Measurements from ENCODE around the gene DNASE2. TPM values are rescaled to one million over a fixed set of nuclear protein-coding genes. Genes with fewer than 3 reads are reported as not detected.

The DNASE2 gene
- total RNA-seq, 1 donor from 2014 or later: 14.1 TPM

GRCh38 chr19:12833418-12833737 is 47.9 kb downstream of the DNASE2 start:
- no peak for DNase-seq

- DNase-seq: no peak
Observed at GRCh38 chr19:12828494-12828893, 52.8 kb downstream of the DNASE2 start.

GRCh38 chr19:12825254-12826131 is 55.8 kb downstream of the DNASE2 start:
- no peak for DNase-seq

Small RNA genes within 50 kb of the gene (small RNA-seq; reads per million reads assigned to genes)
- gene MIR5695 (ENCODE audit: low replicate concordance) (0.47 reads per million, percentile 58 among the genes with 10 or more reads in this experiment), gene MIR6794 (ENCODE audit: low replicate concordance) (not detected)

Other genes starting within 250 kb of the DNASE2 start
- gene MAN2B1, start 214.7 kb downstream of the DNASE2 start, total RNA-seq: 29.9 TPM
- 4.6 TPM for gene WDR83, start 214.6 kb downstream of the DNASE2 start, total RNA-seq
- gene DHPS, start 199.6 kb downstream of the DNASE2 start, total RNA-seq: 42.4 TPM
- not detected for gene GNG14, start 193.5 kb downstream of the DNASE2 start, total RNA-seq
- 3.5 TPM for gene FBXW9, start 184.8 kb downstream of the DNASE2 start, total RNA-seq
- 31.6 TPM for gene TNPO2, start 157.5 kb downstream of the DNASE2 start, total RNA-seq
- gene TRIR, start 146.8 kb downstream of the DNASE2 start, total RNA-seq: 98.1 TPM
- 36.6 TPM for gene GET3, start 144.0 kb downstream of the DNASE2 start, total RNA-seq
- 0.99 TPM for gene BEST2, start 129.7 kb downstream of the DNASE2 start, total RNA-seq
- gene HOOK2, start 105.9 kb downstream of the DNASE2 start, total RNA-seq: 31.8 TPM
- gene JUNB, start 90.0 kb downstream of the DNASE2 start, total RNA-seq: 151 TPM
- gene PRDX2, start 79.6 kb downstream of the DNASE2 start, total RNA-seq: 164 TPM
- 0.39 TPM for gene THSD8, start 79.4 kb downstream of the DNASE2 start, total RNA-seq
- gene RNASEH2A, start 74.9 kb downstream of the DNASE2 start, total RNA-seq: 7.2 TPM
- not detected for gene RTBDN, start 46.9 kb downstream of the DNASE2 start, total RNA-seq
- gene MAST1, start 42.9 kb downstream of the DNASE2 start, total RNA-seq: 0.49 TPM
- gene KLF1, start 5.8 kb upstream of the DNASE2 start, total RNA-seq: 1.7 TPM
- 20.4 TPM for gene GCDH, start 9.7 kb upstream of the DNASE2 start, total RNA-seq
- gene SYCE2, start 37.8 kb upstream of the DNASE2 start, total RNA-seq: 0.39 TPM
- gene FARSA, start 52.3 kb upstream of the DNASE2 start, total RNA-seq: 21.6 TPM
- 401 TPM for gene CALR, start 57.2 kb upstream of the DNASE2 start, total RNA-seq
- 42.5 TPM for gene RAD23A, start 64.4 kb upstream of the DNASE2 start, total RNA-seq
- gene GADD45GIP1, start 75.8 kb upstream of the DNASE2 start, total RNA-seq: 13.9 TPM
- gene DAND5, start 88.1 kb upstream of the DNASE2 start, total RNA-seq: not detected
- 75.5 TPM for gene NFIX, start 114.0 kb upstream of the DNASE2 start, total RNA-seq
- gene LYL1, start 221.4 kb upstream of the DNASE2 start, total RNA-seq: 8.1 TPM
- 16.9 TPM for gene TRMT1, start 235.3 kb upstream of the DNASE2 start, total RNA-seq
- gene NACC1, start 236.8 kb upstream of the DNASE2 start, total RNA-seq: 6.6 TPM